IPS-11a (cell line): ENCODE results near the gene ANKRD11.
"Not testable (repeated sequence)": the region's sequence is repeated elsewhere in the genome, so short reads cannot be mapped to it uniquely, and the experiment has no call there.

Experiments
- H3K4me3 ChIP-seq: one replicate; pipeline ENCODE4 v1.5.1; 2013; ENCODE audit warnings: low read depth, low read length, control low read depth

The ANKRD11 gene

DNA sequence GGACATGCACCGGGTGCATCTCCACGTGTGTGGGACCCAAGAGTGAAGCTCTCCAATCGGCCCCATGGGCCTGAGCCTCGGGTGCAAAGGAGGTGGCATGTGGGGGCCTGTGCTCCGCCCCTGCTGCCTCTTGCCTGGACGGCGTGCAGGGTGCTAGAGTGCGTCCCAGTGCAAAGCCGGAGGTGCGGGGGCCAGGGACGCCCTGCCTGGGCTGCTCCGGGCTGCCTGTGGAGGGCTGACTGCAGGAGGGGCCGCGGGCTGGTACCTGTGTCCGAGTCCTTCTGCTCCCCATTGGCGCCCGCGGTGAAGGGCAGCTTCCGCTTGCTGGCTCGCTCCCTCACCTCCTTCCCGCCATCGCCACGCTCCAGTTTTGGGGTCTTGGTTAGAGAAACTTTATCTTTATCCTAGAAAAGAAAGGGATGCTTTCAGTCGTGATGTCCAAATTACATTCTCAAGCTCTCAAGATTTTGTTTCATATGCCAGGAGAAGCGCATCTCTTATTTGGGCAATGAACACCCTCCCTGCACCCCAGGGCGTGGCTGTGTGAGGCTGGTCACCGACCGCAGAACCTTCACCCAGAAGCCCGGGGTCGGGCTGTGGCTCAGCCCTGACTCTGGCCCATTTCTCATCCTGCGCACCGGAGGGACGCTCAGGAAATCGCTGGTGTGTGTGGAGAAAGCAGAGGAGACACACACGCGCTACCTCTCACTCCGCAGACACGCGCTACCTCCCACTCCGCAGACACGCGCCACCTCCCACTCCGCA is 185.2 kb downstream of the ANKRD11 start:
- H3K4me3 ChIP-seq = no peak overlapping the region

- no peak overlapping the region for H3K4me3 ChIP-seq
Measured at GRCh38 chr16:89304181-89304851, 186.0 kb downstream of the ANKRD11 start.

DNA sequence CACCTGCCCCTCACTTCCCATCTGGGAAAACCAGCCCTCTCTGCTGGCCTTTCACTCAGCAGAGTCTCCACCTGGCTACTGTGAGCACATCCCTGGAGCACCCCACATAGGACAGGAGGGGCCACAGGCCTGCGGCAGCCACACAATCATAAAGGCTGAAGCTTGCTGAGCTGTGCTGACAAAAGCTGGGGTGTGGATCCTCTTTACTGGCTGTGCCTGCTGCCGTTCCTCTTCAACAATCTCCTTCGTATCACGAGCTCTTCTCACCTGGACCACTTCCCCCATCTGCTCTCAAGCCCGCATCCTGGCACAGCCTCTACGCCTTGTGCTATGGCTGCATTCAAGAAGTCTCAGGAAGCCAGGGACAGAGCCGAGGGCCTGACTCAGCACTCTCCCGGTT is 186.7 kb downstream of the ANKRD11 start:
- no peak overlapping the region for H3K4me3 ChIP-seq

DNA sequence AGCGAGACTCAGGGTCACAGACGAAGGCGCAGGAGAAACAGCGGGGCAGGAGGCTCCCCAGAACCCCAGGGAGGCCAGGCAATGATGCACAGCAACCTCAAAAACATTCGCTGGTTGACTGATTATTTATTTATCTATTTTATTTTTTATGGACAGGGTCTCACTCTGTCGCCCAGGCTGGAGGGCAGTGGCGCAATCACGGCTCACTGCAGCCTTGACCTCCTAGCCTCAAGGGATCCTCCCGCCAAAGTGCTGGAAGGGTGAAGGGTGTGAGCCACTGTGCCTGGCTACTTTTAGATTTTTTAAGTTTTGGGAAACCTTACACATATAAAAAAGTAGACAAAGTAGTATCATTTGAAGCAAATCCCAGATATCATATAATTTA is 189.4 kb downstream of the ANKRD11 start:
- H3K4me3 ChIP-seq = no peak overlapping the region

DNA sequence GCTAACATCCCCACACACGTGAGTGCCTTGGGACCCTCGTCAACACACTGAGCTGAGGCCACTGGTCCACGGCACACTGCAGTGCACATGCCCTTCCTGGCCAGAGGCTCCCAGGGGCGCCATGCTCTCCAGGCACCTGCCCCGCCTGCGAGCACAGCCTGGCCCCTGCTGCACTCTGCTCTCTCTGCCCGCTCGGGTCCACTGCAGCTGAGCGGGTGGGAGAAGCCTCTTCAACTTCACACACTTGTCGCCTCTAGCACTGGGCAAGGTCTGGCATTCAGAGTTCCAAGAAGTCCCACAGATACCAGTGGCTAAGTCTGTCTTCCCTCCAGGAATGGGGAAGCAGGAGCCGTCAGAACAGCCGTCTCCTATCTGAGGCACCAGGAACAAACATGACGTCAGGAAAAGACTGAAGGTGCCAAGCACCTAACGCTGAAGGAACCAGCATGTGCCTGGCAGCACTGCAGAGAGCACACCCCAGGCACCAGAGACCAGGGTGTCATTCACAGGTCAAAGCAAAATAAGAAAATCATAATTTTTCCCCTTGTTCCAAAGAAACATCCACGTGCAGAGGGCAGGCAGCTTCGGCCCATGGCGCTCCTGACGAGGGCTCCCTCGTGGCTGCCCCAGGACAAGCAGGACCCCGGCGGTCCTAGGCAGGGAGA is 189.9 kb downstream of the ANKRD11 start:
- no peak overlapping the region for H3K4me3 ChIP-seq

- H3K4me3 ChIP-seq = not testable (repeated sequence)
Measured at GRCh38 chr16:89299357-89300111, 190.8 kb downstream of the ANKRD11 start.

DNA sequence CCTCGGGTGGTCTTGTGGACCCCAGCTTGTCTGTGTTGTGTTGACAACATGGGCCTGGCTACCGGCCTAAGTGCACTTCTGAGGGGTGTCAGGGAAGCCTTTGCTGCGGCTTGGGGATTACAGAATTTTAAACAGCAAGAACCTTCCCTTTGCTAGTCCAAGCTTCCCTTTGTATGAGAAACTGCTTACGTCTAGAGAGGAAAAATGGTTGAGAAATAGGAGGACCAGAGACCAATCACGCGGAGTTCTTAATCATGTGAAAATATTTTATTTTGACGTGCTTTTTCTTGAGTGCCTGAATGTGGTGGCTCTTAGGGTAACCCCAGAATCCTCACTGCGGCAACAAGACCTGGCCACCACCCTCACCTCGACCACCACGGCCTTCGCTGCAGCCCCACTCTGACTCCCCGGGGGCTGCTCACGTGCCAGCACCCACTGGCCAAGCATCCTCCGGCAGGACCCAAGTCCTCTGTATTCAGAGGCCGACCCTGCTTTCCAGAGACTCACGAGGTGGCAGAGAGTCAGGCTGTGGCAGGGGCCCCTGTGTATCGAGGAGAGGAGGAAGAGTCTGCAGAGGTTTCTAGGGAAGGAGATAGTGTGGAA is 191.6 kb downstream of the ANKRD11 start:
- no peak overlapping the region for H3K4me3 ChIP-seq

DNA sequence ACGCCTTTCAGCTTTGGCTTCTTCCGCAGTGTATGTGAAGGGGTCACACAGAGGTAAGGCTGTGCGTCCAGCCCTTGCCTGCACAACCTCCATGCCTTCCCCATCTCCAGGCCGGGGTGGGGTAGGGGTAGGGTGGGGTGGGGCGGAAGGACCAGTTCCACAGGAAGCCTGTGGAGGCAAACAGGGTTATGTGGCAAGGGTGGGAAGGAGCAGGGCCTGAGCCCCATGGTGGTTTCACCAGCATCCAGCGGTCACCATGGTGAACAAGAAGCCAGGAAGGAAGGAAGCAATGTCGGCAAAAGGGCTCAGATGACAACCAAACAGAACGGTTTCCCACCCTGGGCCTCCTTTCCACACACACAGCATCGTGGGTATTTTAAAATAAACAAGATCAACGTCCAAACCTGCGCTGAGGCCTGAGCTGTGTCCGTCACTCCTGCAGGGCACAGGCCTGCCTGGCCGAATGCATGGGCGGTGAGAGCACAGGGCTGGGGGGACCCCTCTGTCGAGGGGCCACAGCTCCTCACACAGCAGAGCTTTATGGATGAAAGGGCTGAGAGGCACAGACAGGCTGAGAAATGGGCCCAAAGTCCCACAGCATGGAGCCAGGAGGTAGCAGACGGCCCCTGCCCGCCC is 192.3 kb downstream of the ANKRD11 start:
- no peak overlapping the region for H3K4me3 ChIP-seq

GRCh38 chr16:89297156-89297874 is 193.0 kb downstream of the ANKRD11 start:
- H3K4me3 ChIP-seq = no peak overlapping the region

- no peak overlapping the region for H3K4me3 ChIP-seq
Measured at GRCh38 chr16:89295915-89296314, 194.4 kb downstream of the ANKRD11 start.

DNA sequence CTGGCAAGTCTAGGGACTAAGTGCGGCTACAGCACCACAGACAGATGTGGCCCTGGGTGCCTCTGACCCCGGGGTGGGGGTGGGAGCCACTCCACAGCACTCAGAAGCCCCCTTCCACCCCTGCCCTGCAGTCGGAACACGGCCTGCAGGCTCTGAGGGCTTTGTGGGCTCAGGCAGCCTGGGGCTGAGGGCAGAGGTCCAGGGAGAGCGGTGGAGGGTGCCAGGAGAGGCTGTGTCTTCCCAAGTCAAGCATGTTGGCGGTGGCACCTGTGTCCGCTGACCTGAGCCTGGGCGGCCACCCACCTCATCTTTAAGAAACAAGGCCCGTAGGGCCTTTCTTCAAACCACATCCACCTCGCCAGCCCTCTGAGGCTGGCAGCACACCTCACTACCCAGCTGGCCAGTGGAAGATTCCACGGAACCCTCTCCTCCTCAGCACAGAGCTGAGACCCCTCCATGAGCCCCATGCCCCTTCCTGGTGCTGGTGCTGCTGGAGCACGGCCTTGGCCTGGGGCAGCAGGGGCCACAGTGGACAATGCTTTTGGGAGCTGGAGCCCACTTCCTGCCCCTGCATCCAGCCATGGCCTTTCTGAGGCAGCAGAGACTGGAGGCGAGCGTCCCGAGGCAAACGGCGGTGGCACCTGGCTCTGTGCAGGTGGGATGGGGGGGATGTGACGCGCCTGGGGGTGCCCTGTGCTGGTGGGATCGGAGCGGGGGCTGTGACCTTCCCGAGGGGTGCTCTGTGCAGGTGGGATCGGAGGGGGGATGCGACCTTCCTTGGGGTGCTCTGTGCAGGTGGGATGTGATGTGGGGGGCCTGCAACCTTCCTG is 195.1 kb downstream of the ANKRD11 start:
- H3K4me3 ChIP-seq = no peak overlapping the region

- H3K4me3 ChIP-seq = no peak overlapping the region
Measured at GRCh38 chr16:89294486-89294885, 195.9 kb downstream of the ANKRD11 start.

DNA sequence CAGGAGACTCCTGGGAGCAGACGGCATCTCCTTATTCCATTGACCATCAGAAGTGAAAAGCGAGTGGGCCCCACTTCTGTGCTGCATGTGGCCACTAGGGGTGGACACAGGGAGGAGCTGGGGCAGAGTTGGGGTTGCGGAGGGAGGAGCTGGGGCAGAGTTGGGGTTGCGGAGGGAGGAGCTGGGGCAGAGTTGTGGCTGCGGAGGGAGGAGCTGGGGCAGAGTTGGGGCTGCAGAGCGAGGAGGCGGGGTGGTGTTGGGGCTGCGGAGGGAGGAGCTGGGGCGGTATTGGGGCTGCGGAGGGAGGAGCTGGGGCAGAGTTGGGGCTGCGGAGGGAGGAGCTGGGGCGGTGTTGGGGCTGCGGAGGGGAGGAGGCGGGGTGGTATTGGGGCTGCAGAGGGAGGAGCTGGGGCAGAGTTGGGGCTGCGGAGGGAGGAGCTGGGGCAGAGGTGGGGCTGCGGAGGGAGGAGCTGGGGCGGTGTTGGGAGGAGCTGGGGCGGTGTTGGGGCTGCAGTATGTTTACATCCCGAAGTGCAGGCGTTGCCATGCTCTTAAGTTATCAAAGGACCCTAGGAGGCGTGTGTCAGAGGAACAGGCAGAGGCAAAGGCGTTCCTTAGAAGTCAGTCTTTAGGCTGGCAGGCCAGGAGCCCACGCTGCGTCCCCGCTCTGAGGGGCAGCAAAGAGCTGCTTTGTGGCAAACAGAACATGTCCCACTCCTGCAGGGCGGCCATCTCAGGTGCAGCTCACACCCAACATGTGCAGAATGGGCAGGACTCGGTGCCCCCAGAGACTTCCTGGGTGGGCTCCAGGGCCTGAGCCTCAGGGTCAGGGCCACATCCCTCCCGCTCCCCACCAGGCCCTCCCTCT is 196.9 kb downstream of the ANKRD11 start:
- H3K4me3 ChIP-seq = no peak overlapping the region

DNA sequence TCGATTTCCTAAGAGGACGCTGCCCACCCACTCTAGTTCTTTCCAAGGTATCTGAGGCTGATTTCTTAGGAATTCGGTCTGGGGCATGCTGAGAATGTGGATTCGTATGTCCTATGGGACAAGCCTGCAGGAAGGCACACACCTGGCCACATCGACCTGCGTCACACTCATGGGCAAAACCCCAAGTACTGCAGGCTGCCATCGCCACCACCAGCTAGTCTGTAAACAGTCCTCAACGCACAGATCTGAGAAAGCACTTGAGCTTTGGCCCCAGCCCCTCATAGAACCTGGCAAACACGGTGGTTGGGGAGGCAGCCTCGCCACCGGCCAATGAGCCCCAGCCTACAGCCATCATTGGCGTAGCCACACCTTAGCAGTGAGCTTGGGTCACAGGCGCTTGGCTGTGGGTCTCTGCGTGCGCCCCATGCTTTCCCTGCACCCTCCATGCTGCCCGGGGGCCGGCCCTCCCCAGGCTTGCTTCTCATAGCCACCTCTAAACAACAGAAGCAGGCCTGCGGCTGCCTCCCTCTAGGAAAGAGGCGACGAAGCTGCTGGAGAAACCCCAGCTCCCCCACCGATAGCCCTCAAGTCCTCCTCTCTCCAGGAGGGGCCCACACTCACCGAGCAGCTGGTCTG is 197.8 kb downstream of the ANKRD11 start:
- H3K4me3 ChIP-seq = no peak overlapping the region

DNA sequence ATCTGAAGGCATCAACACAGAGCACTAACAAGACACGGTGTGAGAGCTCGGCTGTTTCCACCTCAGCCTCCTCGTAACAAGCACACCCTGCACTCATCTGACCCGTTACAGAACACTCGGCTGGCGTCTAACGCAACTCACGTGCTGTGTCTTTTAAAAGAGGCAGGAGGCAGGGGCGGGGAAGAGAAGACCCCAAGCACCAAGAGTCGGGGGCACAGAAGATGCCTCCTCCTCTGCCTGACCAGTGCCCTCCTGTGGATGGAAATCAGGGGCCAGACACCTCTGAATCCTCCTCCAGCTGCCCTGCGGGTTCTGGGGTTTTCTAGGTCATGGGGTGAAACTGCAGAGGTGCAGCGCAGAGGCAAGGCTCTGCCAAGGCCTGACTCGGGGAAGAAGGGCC is 198.6 kb downstream of the ANKRD11 start:
- H3K4me3 ChIP-seq = no peak overlapping the region

- H3K4me3 ChIP-seq = no peak overlapping the region
Measured at GRCh38 chr16:89291363-89291762, 199.0 kb downstream of the ANKRD11 start.

GRCh38 chr16:89290887-89291286 is 199.5 kb downstream of the ANKRD11 start:
- H3K4me3 ChIP-seq = no peak overlapping the region

DNA sequence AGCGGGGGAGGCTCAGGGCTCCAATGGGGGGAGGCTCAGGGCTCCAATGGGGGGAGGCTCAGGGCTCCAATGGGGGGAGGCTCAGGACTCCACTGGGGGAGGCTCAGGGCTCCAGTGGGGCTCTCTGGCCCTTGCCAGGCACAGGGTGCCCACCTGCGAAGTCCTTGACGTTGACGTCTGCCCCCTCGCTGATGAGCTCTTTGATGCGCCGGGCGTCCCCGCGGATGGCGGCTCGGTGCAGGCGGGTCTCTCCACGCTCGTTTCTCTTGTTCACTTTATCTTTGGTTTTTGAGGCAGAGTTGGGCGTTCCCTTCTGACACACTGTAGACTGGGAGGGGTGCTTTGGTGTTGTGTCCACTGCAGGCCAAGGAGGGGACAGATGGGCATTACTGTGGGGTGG is 199.9 kb downstream of the ANKRD11 start:
- H3K4me3 ChIP-seq = no peak overlapping the region
